HG03342 (cell line): ENCODE measurements around the gene SMURF1.
A peak's percentile ranks its signal among the peaks of the same experiment; 100 is the strongest.
"Not testable (repeated sequence)": the region's sequence is repeated elsewhere in the genome, so short reads cannot be mapped to it uniquely, and the experiment has no call there.

Experiments used
- ATAC-seq: cut with Tn5 transposase; IDR thresholded peaks from one replicate; pipeline ENCODE4 v1.9.1; 2021; ENCODE audit warnings: mild to moderate bottlenecking, moderate library complexity; ENCODE audit not compliant: unreplicated experiment

SMURF1 gene

GRCh38 chr7:99143853-99144672 lies at the start of gene SMURF1:
Gene SMURF1, minus strand, starts transcription at chr7:99144108. Its CDS starts 328 bp downstream, at chr7:99143780.
- ATAC-seq = peak; percentile 69

GRCh38 chr7:99191869-99192596 lies 48.1 kb upstream of the SMURF1 start:
- ATAC-seq = no peak

GRCh38 chr7:99190359-99191009 lies 46.6 kb upstream of the SMURF1 start:
- no peak for ATAC-seq

- no peak for ATAC-seq
These were observed 45.3 kb upstream of the SMURF1 start for GRCh38 chr7:99189222-99189621.

- no peak for ATAC-seq
These were observed 44.3 kb upstream of the SMURF1 start for GRCh38 chr7:99188221-99188620.

GRCh38 chr7:99184532-99185218 lies 40.8 kb upstream of the SMURF1 start:
- ATAC-seq = no peak

GRCh38 chr7:99180067-99180650 lies 36.3 kb upstream of the SMURF1 start:
- no peak for ATAC-seq

GRCh38 chr7:99177165-99177564 lies 33.3 kb upstream of the SMURF1 start:
- no peak for ATAC-seq

GRCh38 chr7:99173787-99174186 lies 29.9 kb upstream of the SMURF1 start:
- no peak for ATAC-seq

- ATAC-seq = no peak
These were observed 27.8 kb upstream of the SMURF1 start for GRCh38 chr7:99171731-99172130.

GRCh38 chr7:99170730-99171074 lies 26.8 kb upstream of the SMURF1 start:
- ATAC-seq = no peak

GRCh38 chr7:99170065-99170729 lies 26.3 kb upstream of the SMURF1 start:
- no peak for ATAC-seq

- ATAC-seq = no peak
These were observed 23.2 kb upstream of the SMURF1 start for GRCh38 chr7:99167072-99167471.

- no peak for ATAC-seq
These were observed 21.9 kb upstream of the SMURF1 start for GRCh38 chr7:99165816-99166215.

GRCh38 chr7:99163669-99164068 lies 19.8 kb upstream of the SMURF1 start:
- ATAC-seq = not testable (repeated sequence)

- ATAC-seq = no peak
These were observed 12.7 kb upstream of the SMURF1 start for GRCh38 chr7:99156649-99157048.

GRCh38 chr7:99155211-99155610 lies 11.3 kb upstream of the SMURF1 start:
- no peak for ATAC-seq

GRCh38 chr7:99146979-99147378 lies 3.1 kb upstream of the SMURF1 start:
- no peak for ATAC-seq

GRCh38 chr7:99143521-99143852 lies 421 bp downstream of the SMURF1 start:
- ATAC-seq = peak; percentile 36

GRCh38 chr7:99142727-99143520 lies 984 bp downstream of the SMURF1 start:
- ATAC-seq = no peak
